ENCODE results near the gene CEP43. TPM values are rescaled to one million over a fixed set of nuclear protein-coding genes. Genes with fewer than 3 reads are reported as not detected.
A peak's percentile ranks its signal among the peaks of the same experiment; 100 is the strongest.
"Not testable (repeated sequence)": the region's sequence is repeated elsewhere in the genome, so short reads cannot be mapped to it uniquely, and the experiment has no call there.

CEP43 gene
- total RNA-seq, 1 experiment from 2014 or later, result 15.2 TPM

DNA sequence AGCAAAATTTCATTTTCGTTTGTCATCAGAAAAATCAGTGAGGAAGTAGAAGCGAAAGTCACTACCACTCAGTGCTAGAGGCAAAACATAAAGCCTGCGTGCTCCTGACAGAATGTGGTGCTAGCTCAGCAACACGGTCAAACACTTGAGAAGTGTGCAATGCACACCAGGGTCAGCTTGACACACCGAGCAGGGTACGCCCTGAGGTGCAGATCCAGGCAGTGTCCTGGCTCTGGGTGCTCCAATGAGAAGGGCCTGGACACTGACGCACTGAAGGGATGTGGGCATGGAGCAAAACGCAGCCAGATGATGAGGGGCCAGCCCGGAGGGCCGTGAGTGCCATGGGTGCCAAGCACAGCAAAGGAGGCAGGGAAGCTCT, 48.8 kb upstream of the CEP43 start:
- TF ChIP-seq, protein P1, sequence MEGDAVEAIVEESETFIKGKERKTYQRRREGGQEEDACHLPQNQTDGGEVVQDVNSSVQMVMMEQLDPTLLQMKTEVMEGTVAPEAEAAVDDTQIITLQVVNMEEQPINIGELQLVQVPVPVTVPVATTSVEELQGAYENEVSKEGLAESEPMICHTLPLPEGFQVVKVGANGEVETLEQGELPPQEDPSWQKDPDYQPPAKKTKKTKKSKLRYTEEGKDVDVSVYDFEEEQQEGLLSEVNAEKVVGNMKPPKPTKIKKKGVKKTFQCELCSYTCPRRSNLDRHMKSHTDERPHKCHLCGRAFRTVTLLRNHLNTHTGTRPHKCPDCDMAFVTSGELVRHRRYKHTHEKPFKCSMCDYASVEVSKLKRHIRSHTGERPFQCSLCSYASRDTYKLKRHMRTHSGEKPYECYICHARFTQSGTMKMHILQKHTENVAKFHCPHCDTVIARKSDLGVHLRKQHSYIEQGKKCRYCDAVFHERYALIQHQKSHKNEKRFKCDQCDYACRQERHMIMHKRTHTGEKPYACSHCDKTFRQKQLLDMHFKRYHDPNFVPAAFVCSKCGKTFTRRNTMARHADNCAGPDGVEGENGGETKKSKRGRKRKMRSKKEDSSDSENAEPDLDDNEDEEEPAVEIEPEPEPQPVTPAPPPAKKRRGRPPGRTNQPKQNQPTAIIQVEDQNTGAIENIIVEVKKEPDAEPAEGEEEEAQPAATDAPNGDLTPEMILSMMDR (conservative IDR thresholded peaks at IDR 0.05; ENCODE audit: low read depth, low read length), result no peak
- TF ChIP-seq EZH2 (IDR thresholded peaks at IDR 0.05; ENCODE audit: low read length, unreplicated experiment) (no peak), EZH2phosphoT487 (IDR thresholded peaks at IDR 0.05; ENCODE audit: borderline replicate concordance, low read length) (no peak)
- no peaks in the 10 kb centered on the region for H4K20me1 ChIP-seq (ENCODE audit: low read length)
- H3K4me2 ChIP-seq (ENCODE audit: low read length), result no peak overlapping the region
- no peak overlapping the region for H3K4me3 ChIP-seq (ENCODE audit: low read length)
- H2AFZ ChIP-seq (ENCODE audit: low read length), result no peak overlapping the region
- BruUV-seq (replicated peaks), result no TSS peak
- H3K79me2 ChIP-seq (ENCODE audit: low read length), result 0 out of 2 replicates have a peak, but pooled peaks cover 1% of the 10 kb centered on the region
- H3K27me3 ChIP-seq (ENCODE audit: low read length), result no peaks in the 10 kb centered on the region
- peaks cover 10% of the 10 kb centered on the region for H3K4me1 ChIP-seq (ENCODE audit: insufficient read depth, low read length)
- H3K9me3 ChIP-seq (ENCODE audit: low read length), result no peaks in the 10 kb centered on the region
- H3K9ac ChIP-seq (ENCODE audit: low read length), result no peak overlapping the region
- DNase-seq, result no peak
- ChIA-PET CTCF (no interaction called here), POLR2A (ENCODE audit: unreplicated experiment) (no interaction called here)
- no peak overlapping the region for H3K27ac ChIP-seq (ENCODE audit: low read length)
- ATAC-seq, result no peak
- H3K9me2 ChIP-seq (replicated peaks; ENCODE audit: low read length), result no peaks in the 10 kb centered on the region
- intact Hi-C loops (cut with micrococcal nuclease), result loop anchor here (2.0 to 10.0 kb wide), 2 partner anchors 38 to 326 kb away; partner anchors contain the start of gene RPS6KA2
- H3F3A ChIP-seq (ENCODE audit: low read length, unreplicated experiment), result no peaks in the 10 kb centered on the region
- no peaks in the 10 kb centered on the region for H3K36me3 ChIP-seq (ENCODE audit: low read depth, low read length)

GRCh38 chr6:166950892-166951669, 48.1 kb upstream of the CEP43 start:
- POLR2A ChIA-PET (ENCODE audit: unreplicated experiment); H4K20me1 ChIP-seq (ENCODE audit: low read length); H3K9me3 ChIP-seq (ENCODE audit: low read length); H3K36me3 ChIP-seq (ENCODE audit: low read depth, low read length); H3K9ac ChIP-seq (ENCODE audit: low read length); H3K4me3 ChIP-seq (ENCODE audit: low read length); H3K4me2 ChIP-seq (ENCODE audit: low read length); BruUV-seq (replicated peaks); H3F3A ChIP-seq (ENCODE audit: low read length, unreplicated experiment); H3K27me3 ChIP-seq (ENCODE audit: low read length); H3K79me2 ChIP-seq (ENCODE audit: low read length); H2AFZ ChIP-seq (ENCODE audit: low read length); H3K27ac ChIP-seq (ENCODE audit: low read length); H3K9me2 ChIP-seq (replicated peaks; ENCODE audit: low read length): not testable (repeated sequence)
- intact Hi-C loops (cut with micrococcal nuclease), result loop anchor here (1.0 to 10.0 kb wide), 4 partner anchors 21 to 326 kb away; partner anchors contain the start of gene RPS6KA2
- ATAC-seq, result peak; percentile 61
- CTCF ChIA-PET, result interaction anchor here (0.6 to 1.0 kb wide), 6 partner anchors 10 to 191 kb away, joined by 3 to 5 read pairs (median 3); no protein-coding TSS in a partner anchor
- peaks cover 10% of the 10 kb centered on the region for H3K4me1 ChIP-seq (ENCODE audit: insufficient read depth, low read length)
- peak; percentile 69 for DNase-seq
- TF ChIP-seq, protein P1 (conservative IDR thresholded peaks at IDR 0.05; ENCODE audit: low read depth, low read length), result peak; percentile 62

GRCh38 chr6:166951670-166952060, 47.5 kb upstream of the CEP43 start:
- H4K20me1 ChIP-seq (ENCODE audit: low read length), result no peaks in the 10 kb centered on the region
- intact Hi-C loops (cut with micrococcal nuclease), result loop anchor here (1.0 to 10.0 kb wide), 4 partner anchors 21 to 327 kb away; partner anchors contain the start of gene RPS6KA2
- no peak overlapping the region for H2AFZ ChIP-seq (ENCODE audit: low read length)
- no peak for ATAC-seq
- no TSS peak for BruUV-seq (replicated peaks)
- CTCF ChIA-PET, result interaction anchor here (0.7 to 1.0 kb wide), 3 partner anchors 10 to 190 kb away, joined by 3 read pairs; no protein-coding TSS in a partner anchor
- no peaks in the 10 kb centered on the region for H3K36me3 ChIP-seq (ENCODE audit: low read depth, low read length)
- no peak overlapping the region for H3K4me3 ChIP-seq (ENCODE audit: low read length)
- no peaks in the 10 kb centered on the region for H3K9me3 ChIP-seq (ENCODE audit: low read length)
- TF ChIP-seq, protein P1 (conservative IDR thresholded peaks at IDR 0.05; ENCODE audit: low read depth, low read length), result peak; percentile 9; the same call in 1 of the 2 replicates
- TF ChIP-seq EZH2phosphoT487 (IDR thresholded peaks at IDR 0.05; ENCODE audit: borderline replicate concordance, low read length), result no peak
- TF ChIP-seq EZH2 (IDR thresholded peaks at IDR 0.05; ENCODE audit: low read length, unreplicated experiment), result no peak
- H3K4me1 ChIP-seq (ENCODE audit: insufficient read depth, low read length), result peaks cover 10% of the 10 kb centered on the region
- no peaks in the 10 kb centered on the region for H3K9me2 ChIP-seq (replicated peaks; ENCODE audit: low read length)
- H3K27me3 ChIP-seq (ENCODE audit: low read length), result no peaks in the 10 kb centered on the region
- no peak for DNase-seq
- H3K27ac ChIP-seq (ENCODE audit: low read length), result no peak overlapping the region
- no peaks in the 10 kb centered on the region for H3F3A ChIP-seq (ENCODE audit: low read length, unreplicated experiment)
- POLR2A ChIA-PET (ENCODE audit: unreplicated experiment), result no interaction called here
- H3K79me2 ChIP-seq (ENCODE audit: low read length), result 0 out of 2 replicates have a peak, but pooled peaks cover 6% of the 10 kb centered on the region
- H3K4me2 ChIP-seq (ENCODE audit: low read length), result no peak overlapping the region
- H3K9ac ChIP-seq (ENCODE audit: low read length), result no peak overlapping the region

All from PC-3 (cell line).